Measurements from ENCODE around the gene ATXN1. TPM values are rescaled to one million over a fixed set of nuclear protein-coding genes. Genes with fewer than 3 reads are reported as not detected.

Gene ATXN1
- total RNA-seq, 4 donors from 2014 or later: 21.0 to 102 (median 51.1) TPM

DNA sequence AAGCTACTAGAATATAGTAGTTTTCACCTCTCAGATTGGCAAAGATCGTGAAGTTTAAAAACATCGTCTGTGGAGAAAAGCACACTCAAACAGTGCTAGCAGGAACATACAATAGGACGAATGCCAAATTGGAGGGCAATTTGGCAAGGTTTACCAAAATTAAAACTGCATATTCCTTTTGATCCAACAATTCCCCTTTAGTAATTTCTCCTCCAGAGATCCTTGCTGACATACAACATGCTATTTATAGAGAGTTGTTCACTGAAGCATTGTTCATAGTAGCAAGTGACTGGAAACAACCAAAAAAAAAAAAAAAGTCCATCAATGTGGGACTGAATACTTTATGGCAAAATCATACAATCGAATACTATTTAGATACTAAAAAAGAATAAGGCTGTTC is 202.2 kb downstream of the ATXN1 start:
- Histone ChIP-seq H3K4me3 (no peak overlapping the region), H3K27me3 (no peaks in the 10 kb centered on the region), H3K4me1 (peaks cover 0 to 5% of the 10 kb centered on the region in 2 donors), H3K36me3 (no peaks in the 10 kb centered on the region), H3K9me3 (no peaks in the 10 kb centered on the region), H3K27ac (peak overlapping the region; percentile 48 to 51)
- TF ChIP-seq CTCF (IDR thresholded peaks at IDR 0.05) (no peak), POLR2A (IDR thresholded peaks at IDR 0.05) (no peak)
- intact Hi-C loops (cut with DNase I; ENCODE audit: low total_unique reads): no loop called here
- DNase-seq: no peak

- DNase-seq: no peak
- intact Hi-C loops (cut with DNase I; ENCODE audit: low total_unique reads): no loop called here
- Histone ChIP-seq H3K4me3 (no peak overlapping the region), H3K4me1 (peaks cover 0 to 5% of the 10 kb centered on the region in 2 donors), H3K27me3 (no peaks in the 10 kb centered on the region), H3K36me3 (no peaks in the 10 kb centered on the region), H3K9me3 (no peaks in the 10 kb centered on the region), H3K27ac (no peak overlapping the region)
- TF ChIP-seq POLR2A (IDR thresholded peaks at IDR 0.05): no peak
- no peak for TF ChIP-seq CTCF (IDR thresholded peaks at IDR 0.05)
Observed at GRCh38 chr6:16555550-16555949, 205.7 kb downstream of the ATXN1 start.

- TF ChIP-seq POLR2A (IDR thresholded peaks at IDR 0.05): no peak
- TF ChIP-seq CTCF (IDR thresholded peaks at IDR 0.05): no peak
- intact Hi-C loops (cut with DNase I; ENCODE audit: low total_unique reads): no loop called here
- no peak overlapping the region for H3K4me3 ChIP-seq
- DNase-seq: no peak
- no peaks in the 10 kb centered on the region for H3K27me3 ChIP-seq
- H3K27ac ChIP-seq: no peak overlapping the region
- H3K36me3 ChIP-seq: no peaks in the 10 kb centered on the region
- no peaks in the 10 kb centered on the region for H3K9me3 ChIP-seq
- H3K4me1 ChIP-seq: peaks cover 0 to 5% of the 10 kb centered on the region in 2 donors
Observed at GRCh38 chr6:16553531-16553930, 207.7 kb downstream of the ATXN1 start.

GRCh38 chr6:16551466-16551865 is 209.8 kb downstream of the ATXN1 start:
- TF ChIP-seq CTCF (IDR thresholded peaks at IDR 0.05) (no peak), POLR2A (IDR thresholded peaks at IDR 0.05) (no peak)
- Histone ChIP-seq H3K4me1 (peaks cover 0 to 5% of the 10 kb centered on the region in 2 donors), H3K36me3 (no peaks in the 10 kb centered on the region), H3K27ac (no peak overlapping the region), H3K9me3 (no peaks in the 10 kb centered on the region), H3K4me3 (no peak overlapping the region), H3K27me3 (no peaks in the 10 kb centered on the region)
- intact Hi-C loops (cut with DNase I; ENCODE audit: low total_unique reads): no loop called here
- no peak for DNase-seq

- no peak overlapping the region for H3K27ac ChIP-seq
- no peak for DNase-seq
- H3K4me3 ChIP-seq: no peak overlapping the region
- H3K36me3 ChIP-seq: no peaks in the 10 kb centered on the region
- intact Hi-C loops (cut with DNase I; ENCODE audit: low total_unique reads): no loop called here
- H3K9me3 ChIP-seq: no peaks in the 10 kb centered on the region
- no peaks in the 10 kb centered on the region for H3K4me1 ChIP-seq
- H3K27me3 ChIP-seq: no peaks in the 10 kb centered on the region
- no peak for TF ChIP-seq POLR2A (IDR thresholded peaks at IDR 0.05)
- no peak for TF ChIP-seq CTCF (IDR thresholded peaks at IDR 0.05)
Observed at GRCh38 chr6:16548121-16548520, 213.1 kb downstream of the ATXN1 start.
